ENCODE results near the gene TMEM184C.

- TF ChIP-seq CTCF (IDR thresholded peaks at IDR 0.05) (no peak), EZH2 (IDR thresholded peaks at IDR 0.05; ENCODE audit: borderline replicate concordance, insufficient read depth, low read depth, low read length, poor library complexity, severe bottlenecking) (no peak)
Observed at GRCh38 chr4:147674073-147674472, 56.9 kb downstream of the TMEM184C start.

Measured in B cell (primary cell).